ENCODE measurements around the gene BAHD1.

The BAHD1 gene

GRCh38 chr15:40440743-40441564, at the start of gene BAHD1:
Gene BAHD1 (plus strand): TSS chr15:40440953. CDS start chr15:40458465, 17,512 bp downstream.
- H3K9me3 ChIP-seq = no peaks in the 10 kb centered on the region
- TF ChIP-seq, protein P1, sequence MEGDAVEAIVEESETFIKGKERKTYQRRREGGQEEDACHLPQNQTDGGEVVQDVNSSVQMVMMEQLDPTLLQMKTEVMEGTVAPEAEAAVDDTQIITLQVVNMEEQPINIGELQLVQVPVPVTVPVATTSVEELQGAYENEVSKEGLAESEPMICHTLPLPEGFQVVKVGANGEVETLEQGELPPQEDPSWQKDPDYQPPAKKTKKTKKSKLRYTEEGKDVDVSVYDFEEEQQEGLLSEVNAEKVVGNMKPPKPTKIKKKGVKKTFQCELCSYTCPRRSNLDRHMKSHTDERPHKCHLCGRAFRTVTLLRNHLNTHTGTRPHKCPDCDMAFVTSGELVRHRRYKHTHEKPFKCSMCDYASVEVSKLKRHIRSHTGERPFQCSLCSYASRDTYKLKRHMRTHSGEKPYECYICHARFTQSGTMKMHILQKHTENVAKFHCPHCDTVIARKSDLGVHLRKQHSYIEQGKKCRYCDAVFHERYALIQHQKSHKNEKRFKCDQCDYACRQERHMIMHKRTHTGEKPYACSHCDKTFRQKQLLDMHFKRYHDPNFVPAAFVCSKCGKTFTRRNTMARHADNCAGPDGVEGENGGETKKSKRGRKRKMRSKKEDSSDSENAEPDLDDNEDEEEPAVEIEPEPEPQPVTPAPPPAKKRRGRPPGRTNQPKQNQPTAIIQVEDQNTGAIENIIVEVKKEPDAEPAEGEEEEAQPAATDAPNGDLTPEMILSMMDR (IDR thresholded peaks at IDR 0.05) = no peak
- H3K4me1 ChIP-seq (ENCODE audit: control insufficient read depth in 1 of 2, insufficient read depth in 1 of 2, low read depth in 1 of 2, low read length in 1 of 2) = peaks cover 14 to 36% of the 10 kb centered on the region in 2 experiments
- peak within 1 kb of the TSS; percentile 64 to 83 for H3K4me3 ChIP-seq (ENCODE audit: low read depth in 1 of 2, low read length in 1 of 2)
- H3K36me3 ChIP-seq = no peaks in the 10 kb centered on the region
- peak within 1 kb of the TSS; percentile 60 for H3K27ac ChIP-seq
- H3K27me3 ChIP-seq = peaks cover 88% of the 10 kb centered on the region

- H3K4me3 ChIP-seq (ENCODE audit: low read depth in 1 of 2, low read length in 1 of 2) = no peak overlapping the region
- H3K36me3 ChIP-seq = peaks cover 28% of the 10 kb centered on the region
- peak overlapping the region; percentile 42 for H3K27ac ChIP-seq
- no peaks in the 10 kb centered on the region for H3K9me3 ChIP-seq
- no peaks in the 10 kb centered on the region for H3K27me3 ChIP-seq
- H3K4me1 ChIP-seq (ENCODE audit: control insufficient read depth in 1 of 2, insufficient read depth in 1 of 2, low read depth in 1 of 2, low read length in 1 of 2) = peaks cover 57 to 67% of the 10 kb centered on the region in 2 experiments
- TF ChIP-seq, protein P1 (IDR thresholded peaks at IDR 0.05) = no peak
Measured at GRCh38 chr15:40392986-40393948, 47.5 kb upstream of the BAHD1 start.

- Histone ChIP-seq H3K4me3 (ENCODE audit: low read depth in 1 of 2, low read length in 1 of 2) (peak overlapping the region; percentile 4 to 42), H3K27ac (peak overlapping the region; percentile 80)
Measured at GRCh38 chr15:40397688-40398412, 42.9 kb upstream of the BAHD1 start.

DNA sequence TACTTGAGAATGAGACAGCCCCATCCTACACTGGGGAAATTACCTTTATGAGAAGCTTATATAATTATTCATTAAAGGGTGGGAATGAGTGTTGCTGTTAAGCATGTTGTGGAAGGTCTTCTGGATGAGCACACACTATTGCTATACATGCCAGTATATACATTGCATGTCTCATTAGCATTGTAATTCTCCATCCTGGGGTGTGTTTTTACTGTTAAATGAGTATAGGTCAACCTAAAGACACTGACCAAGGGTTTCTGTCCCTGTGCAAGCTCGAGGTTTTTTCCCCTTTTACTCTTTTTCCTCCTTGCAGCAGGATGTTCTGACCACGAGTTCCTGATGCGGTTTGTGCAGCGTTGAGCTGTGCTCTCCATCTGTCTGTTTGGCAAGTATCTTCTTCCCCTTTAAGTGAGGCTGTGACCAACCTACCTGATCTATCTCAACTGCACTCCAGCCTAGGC, 42.3 kb upstream of the BAHD1 start:
- H3K36me3 ChIP-seq = peaks cover 8% of the 10 kb centered on the region
- peaks cover 52 to 57% of the 10 kb centered on the region in 2 experiments for H3K4me1 ChIP-seq (ENCODE audit: control insufficient read depth in 1 of 2, insufficient read depth in 1 of 2, low read depth in 1 of 2, low read length in 1 of 2)
- no peaks in the 10 kb centered on the region for H3K27me3 ChIP-seq
- H3K4me3 ChIP-seq (ENCODE audit: low read depth in 1 of 2, low read length in 1 of 2) = peak overlapping the region; percentile 4 to 42
- H3K27ac ChIP-seq = peak overlapping the region; percentile 80
- TF ChIP-seq, protein P1 (IDR thresholded peaks at IDR 0.05) = no peak
- no peaks in the 10 kb centered on the region for H3K9me3 ChIP-seq

More at GRCh38 chr15:40397688-40398412, 42.9 kb upstream of the BAHD1 start:
- peaks cover 52 to 57% of the 10 kb centered on the region in 2 experiments for H3K4me1 ChIP-seq (ENCODE audit: control insufficient read depth in 1 of 2, insufficient read depth in 1 of 2, low read depth in 1 of 2, low read length in 1 of 2)
- H3K27me3 ChIP-seq = no peaks in the 10 kb centered on the region
- TF ChIP-seq, protein P1 (IDR thresholded peaks at IDR 0.05) = no peak
- H3K9me3 ChIP-seq = no peaks in the 10 kb centered on the region
- peaks cover 13% of the 10 kb centered on the region for H3K36me3 ChIP-seq

- peak overlapping the region; percentile 80 for H3K27ac ChIP-seq
- peaks cover 52 to 57% of the 10 kb centered on the region in 2 experiments for H3K4me1 ChIP-seq (ENCODE audit: control insufficient read depth in 1 of 2, insufficient read depth in 1 of 2, low read depth in 1 of 2, low read length in 1 of 2)
- TF ChIP-seq, protein P1 (IDR thresholded peaks at IDR 0.05) = no peak
- no peaks in the 10 kb centered on the region for H3K36me3 ChIP-seq
- no peaks in the 10 kb centered on the region for H3K9me3 ChIP-seq
- H3K27me3 ChIP-seq = no peaks in the 10 kb centered on the region
- no peak overlapping the region for H3K4me3 ChIP-seq (ENCODE audit: low read depth in 1 of 2, low read length in 1 of 2)
Measured at GRCh38 chr15:40399370-40399769, 41.4 kb upstream of the BAHD1 start.

All from neutrophil (primary cell).